IPS DF 4.7 (cell line): ENCODE data around the gene SMIM38.
"Not testable (repeated sequence)": the region's sequence is repeated elsewhere in the genome, so short reads cannot be mapped to it uniquely, and the experiment has no call there.

ENCODE experiments used
- DNase-seq: peaks from one replicate; pipeline ENCODE4 v3.0.0-alpha.2; 2013; ENCODE audit warnings: low spot score; ENCODE audit errors: extremely low read depth

The SMIM38 gene

GRCh38 chr11:69121621-69122325 lies 34.0 kb upstream of the SMIM38 start:
- DNase-seq: no peak

- DNase-seq: no peak
Measured at GRCh38 chr11:69122326-69122629, 33.5 kb upstream of the SMIM38 start.

GRCh38 chr11:69122630-69123431 lies 32.9 kb upstream of the SMIM38 start:
- peak; percentile 89 for DNase-seq

- DNase-seq: no peak
Measured at GRCh38 chr11:69123593-69124545, 31.9 kb upstream of the SMIM38 start.

GRCh38 chr11:69125861-69126260 lies 29.9 kb upstream of the SMIM38 start:
- DNase-seq: no peak

- no peak for DNase-seq
Measured at GRCh38 chr11:69126286-69126685, 29.4 kb upstream of the SMIM38 start.

- no peak for DNase-seq
Measured at GRCh38 chr11:69127081-69127850, 28.5 kb upstream of the SMIM38 start.

GRCh38 chr11:69127884-69128283 lies 27.9 kb upstream of the SMIM38 start:
- DNase-seq: no peak

- DNase-seq: no peak
Measured at GRCh38 chr11:69129053-69129452, 26.7 kb upstream of the SMIM38 start.

GRCh38 chr11:69129647-69130046 lies 26.1 kb upstream of the SMIM38 start:
- no peak for DNase-seq

GRCh38 chr11:69130654-69131053 lies 25.1 kb upstream of the SMIM38 start:
- DNase-seq: no peak

GRCh38 chr11:69131121-69131566 lies 24.6 kb upstream of the SMIM38 start:
- no peak for DNase-seq

- DNase-seq: peak; percentile 91
Measured at GRCh38 chr11:69131644-69132300, 24.0 kb upstream of the SMIM38 start.

- DNase-seq: no peak
Measured at GRCh38 chr11:69132301-69132670, 23.4 kb upstream of the SMIM38 start.

- no peak for DNase-seq
Measured at GRCh38 chr11:69133251-69133650, 22.5 kb upstream of the SMIM38 start.

GRCh38 chr11:69134182-69134581 lies 21.6 kb upstream of the SMIM38 start:
- not testable (repeated sequence) for DNase-seq

- no peak for DNase-seq
Measured at GRCh38 chr11:69134957-69135356, 20.8 kb upstream of the SMIM38 start.

- DNase-seq: no peak
Measured at GRCh38 chr11:69135420-69136363, 20.0 kb upstream of the SMIM38 start.

GRCh38 chr11:69136471-69136870 lies 19.3 kb upstream of the SMIM38 start:
- no peak for DNase-seq
